SK-N-DZ (cell line): Measurements from ENCODE around the gene COL13A1.
A peak's percentile ranks its signal among the peaks of the same experiment; 100 is the strongest.

Source experiments
- DNase-seq: peaks from one replicate; pipeline ENCODE4 v3.0.0-alpha.2; 2015; ENCODE audit warnings: low spot score

COL13A1 gene

GRCh38 chr10:69885379-69886013 lies 83.8 kb downstream of the COL13A1 start:
- DNase-seq, result no peak

- DNase-seq, result no peak
These were observed 87.3 kb downstream of the COL13A1 start for GRCh38 chr10:69888882-69889584.

- DNase-seq, result no peak
These were observed 88.5 kb downstream of the COL13A1 start for GRCh38 chr10:69890065-69890847.

DNA sequence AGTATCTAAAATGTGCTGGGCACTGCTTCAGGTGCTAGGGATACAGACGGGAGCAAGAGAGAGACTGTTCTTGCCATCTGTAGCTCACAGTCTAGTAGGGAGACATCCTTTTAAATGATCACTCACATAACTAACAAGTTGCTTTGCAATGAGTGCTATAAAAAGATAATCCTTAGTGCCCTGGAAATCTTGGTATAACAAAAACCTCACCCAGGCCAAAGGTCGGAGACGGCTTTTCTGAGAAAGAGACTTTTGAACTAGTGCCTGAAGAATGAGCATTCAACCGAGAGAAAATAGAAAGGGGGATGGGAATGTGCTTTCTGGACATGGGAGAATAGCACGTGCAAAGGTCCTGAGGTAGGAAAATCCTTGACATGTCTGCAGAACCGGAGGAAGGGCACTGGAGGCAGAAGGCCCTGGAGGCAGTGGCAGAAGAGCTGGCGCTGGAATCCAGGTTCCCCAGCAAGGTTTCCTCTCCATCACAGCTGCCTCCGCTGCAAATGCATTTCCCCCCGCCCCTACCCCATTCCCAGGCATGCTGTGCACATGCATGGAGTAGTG lies 89.4 kb downstream of the COL13A1 start:
- no peak for DNase-seq

- no peak for DNase-seq
These were observed 90.7 kb downstream of the COL13A1 start for GRCh38 chr10:69892406-69892805.

DNA sequence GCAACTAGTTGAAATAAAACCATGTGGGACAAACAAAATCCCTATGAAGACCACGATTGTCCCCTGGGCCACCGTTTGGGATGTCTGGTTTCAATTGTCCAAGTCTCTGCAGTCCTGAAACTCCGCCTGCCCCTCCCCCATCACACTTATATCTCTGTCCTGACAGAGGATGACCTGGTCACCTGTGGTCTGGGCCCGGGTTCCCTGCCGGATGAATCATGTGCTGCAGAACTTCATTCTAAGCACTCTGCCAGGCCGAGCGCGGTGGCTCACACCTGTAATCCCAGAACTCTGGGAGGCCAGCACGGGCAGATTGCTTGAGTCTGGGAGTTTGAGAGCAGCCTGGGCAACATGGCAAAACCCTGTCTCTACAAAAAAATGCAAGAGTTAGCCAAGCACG lies 91.1 kb downstream of the COL13A1 start:
- DNase-seq, result no peak

DNA sequence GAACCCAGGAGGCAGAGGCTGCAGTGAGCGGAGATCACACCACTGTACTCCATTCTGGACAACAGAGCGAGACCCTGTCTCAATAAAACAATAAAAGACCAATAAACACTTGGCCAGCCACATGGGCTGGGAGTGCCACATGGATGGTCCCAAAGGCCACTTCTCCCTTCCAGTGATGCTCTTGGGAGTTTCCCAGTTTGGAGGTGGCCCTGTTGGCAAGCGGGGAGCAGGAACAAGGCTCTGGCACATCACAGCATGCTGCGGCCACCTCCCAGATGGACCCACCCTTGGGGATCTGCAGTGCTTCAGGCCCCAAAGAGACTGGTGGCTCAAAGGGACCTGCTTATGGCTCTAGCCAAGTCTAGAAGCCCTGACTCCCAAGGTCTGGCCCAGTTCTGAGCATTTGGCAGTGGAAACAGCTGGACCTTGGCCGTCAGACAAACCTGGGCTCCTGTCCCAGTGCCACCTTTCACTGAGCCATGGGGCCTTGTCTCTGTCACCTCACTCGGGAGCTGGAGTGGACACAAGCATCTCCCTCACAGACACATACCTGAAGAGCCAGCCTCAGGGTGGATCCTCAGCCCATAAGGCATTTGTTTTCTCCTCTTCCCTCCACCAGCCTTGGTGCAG lies 91.7 kb downstream of the COL13A1 start:
- DNase-seq, result no peak

DNA sequence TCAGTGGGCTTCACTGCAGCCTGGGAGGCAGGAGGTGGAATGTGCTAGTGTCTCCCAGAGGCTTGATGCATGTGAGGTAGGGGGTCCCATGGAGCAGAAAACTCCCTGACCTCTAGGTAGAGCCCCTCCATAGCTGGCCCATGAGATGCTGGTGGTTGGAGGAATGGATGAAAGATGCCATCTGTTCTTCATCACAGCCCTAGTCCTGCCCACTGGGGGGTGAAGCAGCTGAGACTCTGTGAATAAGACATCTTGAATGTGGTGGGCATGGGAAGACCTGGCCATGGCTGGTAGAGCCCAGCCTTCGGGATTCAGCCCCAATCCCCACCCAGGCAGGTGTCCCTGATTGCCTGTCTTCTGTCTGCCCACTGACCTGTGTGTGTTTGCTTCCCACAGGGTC lies 92.5 kb downstream of the COL13A1 start:
- no peak for DNase-seq

DNA sequence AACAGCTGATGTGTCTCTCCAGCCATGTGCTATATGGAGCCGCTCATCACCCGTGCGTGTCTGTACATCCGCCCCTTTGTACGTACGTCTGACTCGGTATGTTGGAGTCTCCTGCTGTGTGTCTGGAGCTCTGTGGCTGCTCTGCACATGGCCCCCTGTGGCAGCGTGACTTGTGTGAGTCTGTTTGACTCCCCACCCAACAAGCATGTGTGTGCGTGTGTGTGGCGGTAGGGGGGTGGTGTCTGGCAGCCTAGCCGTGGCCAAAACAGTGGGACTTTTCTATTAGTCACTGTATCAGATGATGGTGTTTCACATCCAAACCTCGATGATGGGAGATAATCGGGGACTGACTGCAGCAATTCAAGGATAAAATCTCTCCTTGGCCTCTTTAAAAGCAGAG lies 94.1 kb downstream of the COL13A1 start:
- peak; percentile 42 for DNase-seq

DNA sequence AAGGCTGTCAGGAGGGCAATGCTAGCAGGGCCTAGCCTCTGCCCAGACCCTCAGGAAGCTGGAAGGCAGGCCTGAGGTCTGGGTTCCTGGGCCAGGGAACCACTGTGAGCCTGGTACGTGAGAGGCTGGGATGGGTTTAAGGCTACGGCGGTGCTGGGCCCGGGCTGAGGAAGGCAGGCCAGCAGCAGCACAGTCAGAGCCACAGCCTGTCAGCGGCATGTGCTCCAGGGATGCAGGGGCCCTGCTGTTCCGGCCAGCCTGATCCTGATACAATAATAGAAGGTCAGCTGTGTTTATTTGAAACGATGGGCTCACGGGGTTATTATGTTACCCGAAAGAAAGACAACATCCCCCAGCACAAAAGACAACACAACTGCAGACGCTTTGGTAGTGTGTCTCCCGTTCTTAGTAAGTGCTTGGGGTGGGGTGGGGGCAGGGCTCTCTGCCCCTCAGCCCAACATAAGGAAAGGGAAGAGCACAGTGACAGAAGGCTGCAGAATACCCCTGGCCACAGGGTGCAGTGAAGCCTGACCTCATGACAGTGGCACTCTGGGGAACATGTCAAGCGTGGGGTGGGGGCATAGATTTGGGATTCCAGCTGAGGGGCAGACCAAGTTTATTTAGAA lies 95.0 kb downstream of the COL13A1 start:
- no peak for DNase-seq

DNA sequence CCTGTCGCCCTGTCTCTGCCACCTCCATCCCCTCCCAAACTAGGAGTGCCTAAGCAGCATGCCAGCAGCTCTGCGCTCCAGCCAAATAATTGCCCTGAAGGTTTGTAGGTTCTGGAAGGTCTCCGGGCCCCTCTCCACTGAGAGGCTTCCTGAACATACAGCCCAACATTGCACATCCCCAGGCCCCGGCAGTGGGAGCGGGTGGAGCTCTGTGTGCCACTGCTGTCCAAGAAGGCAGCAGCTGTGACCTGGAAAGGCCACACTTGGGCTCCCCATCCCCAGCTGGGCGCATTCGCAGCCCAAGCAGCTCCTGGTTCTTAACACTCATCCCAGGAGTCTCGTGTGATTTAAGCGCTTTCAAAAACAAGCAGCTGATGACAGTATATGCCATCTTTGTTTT lies 95.7 kb downstream of the COL13A1 start:
- DNase-seq, result no peak

GRCh38 chr10:69897999-69898398 lies 96.3 kb downstream of the COL13A1 start:
- DNase-seq, result no peak

DNA sequence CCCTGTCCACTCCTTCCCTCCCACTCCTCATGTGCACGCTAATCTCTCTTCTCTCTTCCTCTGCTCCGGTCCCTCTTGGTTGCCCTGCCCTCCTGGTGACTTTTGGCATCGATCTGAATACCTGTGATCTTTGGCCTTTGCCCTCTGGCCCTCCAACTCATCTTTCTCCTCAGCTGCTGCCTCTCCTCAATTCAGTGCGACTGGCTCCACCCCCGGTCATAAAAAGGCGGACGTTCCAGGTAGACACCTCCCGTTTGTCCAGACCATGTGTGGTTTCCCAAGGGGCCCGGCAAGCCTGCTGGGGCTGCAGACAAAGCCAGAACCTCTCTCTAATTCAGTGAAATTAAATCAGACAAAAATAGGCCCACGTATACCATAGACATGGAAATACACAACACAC lies 96.8 kb downstream of the COL13A1 start:
- peak; percentile 37 for DNase-seq

DNA sequence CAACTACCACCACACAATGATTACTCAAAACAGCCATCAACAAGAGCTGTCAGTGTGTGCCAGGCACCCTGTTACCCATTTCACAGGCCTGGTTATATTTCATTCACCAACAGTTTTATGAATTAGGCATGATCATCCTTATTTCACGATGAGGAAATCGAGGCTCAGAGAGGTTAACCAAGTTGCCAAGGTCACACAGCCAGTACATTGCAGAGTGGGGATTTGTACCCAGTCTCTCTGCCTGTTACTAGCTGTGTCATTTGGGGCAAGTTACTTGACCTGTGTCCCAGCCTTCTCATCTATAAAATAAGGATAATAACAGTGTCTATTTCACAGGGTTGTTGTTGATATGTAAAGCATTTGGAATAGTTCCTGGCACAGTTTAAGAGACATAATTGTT lies 97.2 kb downstream of the COL13A1 start:
- DNase-seq, result no peak

- no peak for DNase-seq
These were observed 98.3 kb downstream of the COL13A1 start for GRCh38 chr10:69899727-69900595.

- DNase-seq, result no peak
These were observed 99.3 kb downstream of the COL13A1 start for GRCh38 chr10:69901022-69901421.

DNA sequence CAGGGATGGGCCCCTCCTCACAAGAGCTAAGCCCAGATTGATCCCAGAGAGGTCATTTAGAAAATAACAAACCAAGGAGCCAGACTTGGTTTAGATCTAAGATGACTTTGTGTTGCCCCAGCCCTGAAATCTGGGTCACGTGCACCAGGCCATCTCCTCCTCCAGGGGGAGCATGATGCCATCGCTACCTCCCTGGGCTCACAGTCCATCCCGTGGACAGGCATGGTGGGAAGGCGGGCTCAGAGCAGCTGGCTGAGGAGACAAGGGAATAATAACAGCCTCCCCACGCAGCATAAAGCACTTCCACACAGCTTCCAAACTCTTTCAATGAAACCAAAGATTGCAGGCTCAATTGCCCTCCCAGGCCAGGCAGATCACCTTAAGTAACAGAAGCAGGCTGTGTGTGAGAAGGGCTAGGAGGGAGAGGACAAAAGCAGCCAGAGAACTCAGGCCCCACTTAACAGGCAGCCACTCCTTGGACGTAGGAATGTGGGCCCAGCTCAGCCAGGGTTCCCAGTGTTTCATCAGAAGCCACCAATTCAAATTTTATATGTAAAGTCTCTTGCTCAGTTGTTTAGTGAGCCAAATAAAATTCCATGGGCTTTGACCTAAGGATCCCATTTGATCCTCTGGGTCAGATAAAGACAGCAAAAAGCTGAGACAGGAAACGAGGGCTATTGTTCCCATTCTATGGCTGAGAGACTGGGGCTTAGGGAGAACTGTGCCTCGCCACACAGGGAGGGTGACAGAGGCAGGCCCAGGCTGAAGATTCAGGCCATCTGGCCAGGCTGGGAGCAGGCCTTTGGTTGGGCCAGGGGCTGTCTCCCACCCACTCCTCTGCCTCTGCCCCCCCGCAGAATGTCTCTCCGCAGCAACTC lies 100.2 kb downstream of the COL13A1 start:
- DNase-seq, result peak; percentile 69

DNA sequence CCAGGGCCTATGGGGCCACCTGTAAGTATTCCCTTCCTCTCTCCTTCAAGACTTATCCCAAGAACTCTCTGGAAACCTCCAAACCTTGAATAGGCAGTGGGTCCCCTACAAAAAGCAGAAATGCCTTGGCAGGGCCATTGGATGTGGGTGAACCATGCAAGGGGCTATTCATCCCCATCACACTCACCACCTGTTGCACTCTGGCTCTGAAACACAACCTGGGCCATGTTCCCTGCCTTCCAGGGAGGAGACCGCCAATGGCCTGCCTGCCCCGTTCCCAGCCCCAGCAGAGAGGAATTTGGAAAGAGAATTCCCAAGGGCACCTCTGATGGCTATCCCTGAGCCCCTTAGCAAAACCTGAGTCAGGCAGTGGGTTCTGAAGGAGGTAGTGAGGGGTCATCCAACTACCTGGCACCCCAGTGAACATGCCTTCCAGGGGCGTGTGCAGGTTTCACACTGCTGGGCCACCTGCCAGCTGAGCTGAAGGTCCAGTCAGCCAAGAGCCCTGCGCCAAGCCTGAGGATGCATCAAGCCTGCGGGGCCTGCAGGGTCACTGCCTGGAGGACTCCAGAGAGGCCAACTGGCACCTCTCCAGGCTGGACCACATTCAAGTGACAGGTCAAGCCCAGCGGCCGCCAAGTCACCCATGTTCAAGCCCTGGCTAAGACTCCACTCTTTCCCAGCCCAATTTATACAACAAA lies 101.3 kb downstream of the COL13A1 start:
- no peak for DNase-seq

GRCh38 chr10:69904533-69904932 lies 102.8 kb downstream of the COL13A1 start:
- no peak for DNase-seq
